Measurements from ENCODE around the gene CBX8. TPM values are rescaled to one million over a fixed set of nuclear protein-coding genes. Genes with fewer than 3 reads are reported as not detected.

The CBX8 gene
- total RNA-seq, 1 experiment from 2014 or later, result 36.6 TPM

DNA sequence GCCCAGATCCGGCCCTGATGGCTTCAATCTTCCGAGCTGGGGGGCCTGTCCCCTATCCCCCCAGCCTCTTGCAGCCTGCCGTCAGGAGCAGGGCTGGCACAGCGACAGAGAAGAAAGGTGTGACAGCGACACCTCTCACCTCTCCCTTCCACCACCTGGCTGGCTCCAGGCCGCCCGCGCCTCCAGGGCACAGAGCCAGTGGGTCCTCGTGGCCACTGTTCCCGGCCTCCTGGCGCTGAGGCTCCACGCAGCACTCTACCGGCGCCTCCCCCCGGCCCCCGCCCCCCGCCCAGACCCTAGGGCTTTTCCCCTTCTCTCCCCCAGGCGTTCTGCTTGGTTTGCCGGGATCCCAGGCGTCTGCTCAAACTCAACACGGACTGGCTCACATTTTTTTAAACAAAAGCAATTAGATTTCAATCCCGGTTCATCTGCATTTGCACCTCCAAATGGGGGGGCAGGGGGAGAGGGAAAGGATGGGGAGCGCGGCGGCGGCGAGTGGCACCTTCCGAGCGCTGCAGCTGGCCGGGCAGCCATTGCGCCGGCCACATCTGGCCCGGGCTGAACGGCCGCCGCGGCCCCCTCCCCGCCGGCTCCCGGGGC is 12.8 kb upstream of the CBX8 start:
- no peak for DNase-seq
- H3K27ac Mint-ChIP-seq (ENCODE audit: unreplicated experiment), result no peak overlapping the region
- H3K27me3 Mint-ChIP-seq (ENCODE audit: insufficient read depth, unreplicated experiment), result no peaks in the 10 kb centered on the region
- H3K9me3 Mint-ChIP-seq (ENCODE audit: unreplicated experiment), result no peaks in the 10 kb centered on the region
- no peaks in the 10 kb centered on the region for H3K9me3 ChIP-seq
- H3K27me3 ChIP-seq (replicated peaks; ENCODE audit: control insufficient read depth, insufficient read depth, low read length), result no peaks in the 10 kb centered on the region
- intact Hi-C loops (cut with micrococcal nuclease; ENCODE audit: unreplicated experiment), result loop anchor here (1.0 to 5.0 kb wide), 4 partner anchors 12 to 183 kb away; partner anchors contain the start of gene CBX8
- no peaks in the 10 kb centered on the region for H3K36me3 Mint-ChIP-seq (ENCODE audit: insufficient read depth, unreplicated experiment)
- peak overlapping the region; percentile 33 for H3K4me3 ChIP-seq (ENCODE audit: low read depth, low read length)
- peaks cover 10% of the 10 kb centered on the region for H3K4me1 Mint-ChIP-seq (ENCODE audit: low read depth, unreplicated experiment)
- no TSS peak for BruUV-seq (replicated peaks)
- no peaks in the 10 kb centered on the region for H3K36me3 ChIP-seq (ENCODE audit: control insufficient read depth, insufficient read depth, low read length)
- H3K4me3 Mint-ChIP-seq (ENCODE audit: unreplicated experiment), result peak overlapping the region; percentile 81
- ChIA-PET CTCF (interaction anchor here (1.0 to 3.7 kb wide), 7 partner anchors 8 to 106 kb away, joined by 4 to 56 read pairs (median 7); partner anchors contain the start of gene CBX4), POLR2A (interaction anchor here (0.5 to 2.3 kb wide), 6 partner anchors 8 to 162 kb away, joined by 3 to 21 read pairs (median 6); partner anchors contain the start of genes CBX4 and CBX8)
- TF ChIP-seq CTCF (IDR thresholded peaks at IDR 0.05; ENCODE audit: insufficient read depth in 1 of 2, low read depth in 1 of 2, low read length in 1 of 2, severe bottlenecking in 1 of 2, unreplicated experiment in 1 of 2), result no peak
- H3K4me1 ChIP-seq, result peaks cover 36% of the 10 kb centered on the region

DNA sequence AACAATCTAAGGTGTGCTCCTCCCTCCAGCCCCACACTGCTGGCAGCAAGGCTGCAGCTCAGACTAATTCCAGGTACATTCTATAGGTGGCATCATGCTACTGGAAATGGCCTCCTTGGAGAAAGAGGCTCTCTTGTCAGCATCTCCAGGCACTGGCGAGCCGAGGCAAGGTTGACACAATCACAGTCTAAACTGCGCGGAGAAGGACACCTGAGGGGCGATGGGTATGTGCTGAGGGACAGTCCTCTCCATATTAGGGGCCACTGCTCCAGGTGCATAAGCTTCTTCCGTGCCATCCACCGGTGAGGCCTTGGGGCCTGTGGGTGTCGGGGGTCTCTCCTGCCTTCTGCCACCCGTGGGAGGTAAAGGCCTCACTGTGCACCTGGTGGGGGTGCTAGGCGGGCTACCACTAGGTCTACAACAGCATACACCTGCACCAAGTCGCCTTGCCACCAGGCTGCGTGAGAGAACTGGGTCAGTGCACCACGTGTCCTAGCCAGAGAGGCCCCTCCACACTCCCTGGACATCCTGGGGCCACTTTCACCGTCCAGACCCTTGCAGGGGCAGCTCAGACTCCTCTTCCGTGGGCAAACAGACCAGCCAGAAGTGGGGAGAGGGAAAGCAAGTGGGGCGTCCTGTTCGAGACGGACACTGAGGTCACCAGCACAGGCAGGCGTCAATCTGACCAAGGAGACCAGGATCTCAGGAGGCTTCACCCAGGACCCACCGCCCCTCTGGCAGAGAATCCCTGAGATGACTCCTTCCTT is 12.1 kb upstream of the CBX8 start:
- intact Hi-C loops (cut with micrococcal nuclease; ENCODE audit: unreplicated experiment), result loop anchor here (1.0 to 5.0 kb wide), 2 partner anchors 107 to 163 kb away; no protein-coding TSS in a partner anchor
- Mint-ChIP-seq H3K27ac (ENCODE audit: unreplicated experiment) (no peak overlapping the region), H3K9me3 (ENCODE audit: unreplicated experiment) (no peaks in the 10 kb centered on the region), H3K4me3 (ENCODE audit: unreplicated experiment) (peak overlapping the region; percentile 58), H3K4me1 (ENCODE audit: low read depth, unreplicated experiment) (peaks cover 13% of the 10 kb centered on the region), H3K36me3 (ENCODE audit: insufficient read depth, unreplicated experiment) (no peaks in the 10 kb centered on the region), H3K27me3 (ENCODE audit: insufficient read depth, unreplicated experiment) (no peaks in the 10 kb centered on the region)
- Histone ChIP-seq H3K4me1 (peaks cover 30% of the 10 kb centered on the region), H3K36me3 (ENCODE audit: control insufficient read depth, insufficient read depth, low read length) (no peaks in the 10 kb centered on the region), H3K9me3 (no peaks in the 10 kb centered on the region), H3K27me3 (replicated peaks; ENCODE audit: control insufficient read depth, insufficient read depth, low read length) (no peaks in the 10 kb centered on the region), H3K4me3 (ENCODE audit: low read depth, low read length) (no peak overlapping the region)
- POLR2A ChIA-PET, result interaction anchor here (0.5 to 0.8 kb wide), 3 partner anchors 12 to 35 kb away, joined by 3 to 4 read pairs (median 4); partner anchors contain the start of genes CBX4 and CBX8
- TF ChIP-seq CTCF (IDR thresholded peaks at IDR 0.05; ENCODE audit: insufficient read depth in 1 of 2, low read depth in 1 of 2, low read length in 1 of 2, severe bottlenecking in 1 of 2, unreplicated experiment in 1 of 2), result peak; percentile 19 to 32
- BruUV-seq (replicated peaks), result TSS peak; percentile 59
- DNase-seq, result peak; percentile 60 to 67
- CTCF ChIA-PET, result interaction anchor here (0.5 to 3.0 kb wide), 10 partner anchors 12 to 185 kb away, joined by 3 to 17 read pairs (median 5); partner anchors contain the start of genes CBX4 and CBX8

Measured in Caco-2 (cell line).